Mesodermal cell (in vitro differentiated cells): Measurements from ENCODE around the gene AFMID.
"Not testable (repeated sequence)": the region's sequence is repeated elsewhere in the genome, so short reads cannot be mapped to it uniquely, and the experiment has no call there.

Source experiments
- H3K27ac ChIP-seq: 2 replicates; pipeline ENCODE4 v1.7.0; 2013; ENCODE audit warnings: mild to moderate bottlenecking, low read depth, low read length, moderate library complexity; ENCODE audit not compliant: severe bottlenecking
- H3K36me3 ChIP-seq: 2 replicates; pipeline ENCODE4 v1.7.1; 2013; ENCODE audit warnings: mild to moderate bottlenecking, low read length, moderate library complexity; ENCODE audit not compliant: control insufficient read depth, insufficient read depth
- H3K4me1 ChIP-seq: one replicate; pipeline ENCODE4 v1.7.1; 2013; ENCODE audit warnings: mild to moderate bottlenecking, low read length; ENCODE audit not compliant: insufficient read depth, control insufficient read depth, poor library complexity, severe bottlenecking
- H3K4me3 ChIP-seq: 2 replicates; pipeline ENCODE4 v1.7.0; 2013; ENCODE audit warnings: low read length, control low read depth, mild to moderate bottlenecking; ENCODE audit not compliant: insufficient read depth, poor library complexity, severe bottlenecking; ENCODE audit errors: extremely low read depth
- H3K9me3 ChIP-seq: 2 replicates; pipeline ENCODE4 v1.7.1; 2013; ENCODE audit warnings: mild to moderate bottlenecking, low read length, moderate library complexity; ENCODE audit not compliant: control insufficient read depth
- WGBS, 2 experiments: methylation state at CpG; one replicate each; pipeline ENCODE4 v1.1.5; 2013; ENCODE audit warnings: missing lambda C conversion rate in 2 of 2; ENCODE audit not compliant: insufficient coverage in 2 of 2; 5-methylcytosine and 5-hydroxymethylcytosine counted together

AFMID gene

GRCh38 chr17:78252701-78253635, 65.8 kb downstream of the AFMID start:
- peaks cover 40% of the 10 kb centered on the region for H3K4me1 ChIP-seq
- H3K36me3 ChIP-seq: no peaks in the 10 kb centered on the region
- H3K4me3 ChIP-seq: no peak overlapping the region
- no peaks in the 10 kb centered on the region for H3K9me3 ChIP-seq
- WGBS, 2 experiments: 94 to 96% methylated on average over 10 to 12 of the region's 15 CpGs
- H3K27ac ChIP-seq: no peak overlapping the region

DNA sequence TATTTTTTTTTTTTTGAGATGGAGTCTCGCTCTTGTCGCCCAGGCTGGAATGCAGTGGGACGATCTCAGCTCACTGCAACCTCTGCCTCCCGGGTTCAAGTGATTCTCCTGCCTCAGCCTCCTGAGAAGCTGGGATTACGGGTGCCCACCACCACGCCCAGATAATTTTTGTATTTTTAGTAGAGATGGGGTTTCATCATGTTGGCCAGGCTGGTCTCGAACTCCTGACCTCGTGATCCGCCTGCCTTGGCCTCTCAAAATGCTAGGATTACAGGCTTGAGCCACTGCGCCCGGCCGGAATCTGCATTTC, 66.4 kb downstream of the AFMID start:
- H3K36me3 ChIP-seq, H3K27ac ChIP-seq, H3K9me3 ChIP-seq: not testable (repeated sequence)
- H3K4me3 ChIP-seq: peak overlapping the region; percentile 63
- peaks cover 43% of the 10 kb centered on the region for H3K4me1 ChIP-seq
- WGBS, 2 experiments: 90 to 91% methylated on average over 8 to 10 of the region's 12 CpGs

GRCh38 chr17:78253946-78254672, 66.9 kb downstream of the AFMID start:
- H3K9me3 ChIP-seq: no peaks in the 10 kb centered on the region
- H3K4me1 ChIP-seq: peaks cover 47% of the 10 kb centered on the region
- H3K4me3 ChIP-seq: peak overlapping the region; percentile 63
- H3K36me3 ChIP-seq: no peaks in the 10 kb centered on the region
- WGBS, 2 experiments: 7 to 10% methylated on average over 54 to 62 of the region's 73 CpGs
- peak overlapping the region; percentile 84 for H3K27ac ChIP-seq

DNA sequence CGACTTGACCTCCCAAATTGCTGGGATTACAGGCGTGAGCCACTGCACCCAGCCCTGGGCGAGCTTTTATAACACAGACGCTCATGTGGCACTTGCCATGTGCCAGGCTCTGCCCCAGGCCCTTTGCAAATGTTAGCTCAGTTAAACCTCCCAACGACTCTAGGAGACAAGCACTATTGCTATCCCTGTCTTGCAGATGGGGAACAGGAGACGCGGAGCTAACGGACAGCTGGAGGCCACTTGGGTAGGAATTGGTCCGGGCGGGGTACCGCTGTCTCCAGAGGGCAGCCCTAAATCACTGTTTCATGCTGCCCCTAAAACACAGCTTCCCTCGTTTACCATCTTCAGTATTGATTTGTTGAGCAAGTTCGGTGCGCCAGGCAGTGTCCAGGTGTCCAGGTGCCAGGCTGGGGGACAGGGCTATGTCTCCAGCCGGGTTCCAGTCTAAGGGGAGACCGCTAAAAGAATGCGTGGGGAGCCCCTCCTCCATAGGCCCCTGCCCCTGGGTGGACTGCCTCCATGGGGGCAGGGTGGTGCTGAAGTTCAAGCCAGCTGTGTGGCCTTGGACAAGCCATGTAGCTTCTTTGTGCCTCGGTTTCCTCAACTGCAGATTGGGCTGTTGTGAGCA, 68.0 kb downstream of the AFMID start:
- H3K4me1 ChIP-seq: peaks cover 46% of the 10 kb centered on the region
- 95 to 96% methylated on average over 12 to 16 of the region's 18 CpGs for WGBS, 2 experiments
- peak overlapping the region; percentile 43 for H3K27ac ChIP-seq
- no peak overlapping the region for H3K4me3 ChIP-seq
- no peaks in the 10 kb centered on the region for H3K9me3 ChIP-seq
- H3K36me3 ChIP-seq: no peaks in the 10 kb centered on the region

DNA sequence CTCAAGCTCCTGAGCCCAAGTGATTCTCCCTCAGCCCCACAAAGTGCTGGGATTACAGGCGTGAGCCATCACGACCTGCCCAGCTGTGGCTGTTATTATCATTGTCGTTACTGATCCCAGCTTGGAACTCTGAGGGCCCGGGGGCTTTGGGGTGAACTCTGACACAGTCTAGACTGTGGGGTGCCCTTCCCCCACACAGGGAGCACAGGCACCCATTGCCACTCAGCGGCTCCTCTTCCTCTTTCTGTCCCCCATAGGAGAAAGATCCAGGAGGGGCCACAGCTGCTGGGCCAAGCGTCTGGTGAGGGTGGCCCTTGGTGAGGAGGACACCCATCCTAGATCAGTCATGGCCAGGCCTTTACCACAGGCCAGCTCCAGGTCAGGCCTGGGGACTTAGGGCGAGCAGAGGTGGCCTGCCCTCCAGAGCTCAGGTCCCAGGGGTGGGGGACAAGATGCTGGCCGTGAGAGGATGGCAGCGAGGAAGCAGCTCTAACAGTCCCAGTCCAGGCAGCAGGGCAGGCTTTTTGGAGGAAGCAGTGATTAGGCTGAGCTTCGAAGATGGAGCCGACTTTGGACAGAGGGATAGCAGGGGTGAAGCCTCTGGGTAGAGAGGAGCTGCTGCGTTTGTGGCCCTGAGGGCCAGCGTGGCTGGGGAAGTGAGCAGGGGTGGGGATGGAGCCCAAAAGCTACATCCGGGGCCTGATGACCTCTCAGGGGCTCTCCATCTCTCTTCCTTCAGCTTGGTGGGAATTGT, 69.0 kb downstream of the AFMID start:
- H3K4me1 ChIP-seq: peaks cover 41% of the 10 kb centered on the region
- 71 to 86% methylated on average over 13 of the region's 14 CpGs for WGBS, 2 experiments
- no peaks in the 10 kb centered on the region for H3K36me3 ChIP-seq
- H3K4me3 ChIP-seq: no peak overlapping the region
- no peaks in the 10 kb centered on the region for H3K9me3 ChIP-seq
- peak overlapping the region; percentile 78 for H3K27ac ChIP-seq

DNA sequence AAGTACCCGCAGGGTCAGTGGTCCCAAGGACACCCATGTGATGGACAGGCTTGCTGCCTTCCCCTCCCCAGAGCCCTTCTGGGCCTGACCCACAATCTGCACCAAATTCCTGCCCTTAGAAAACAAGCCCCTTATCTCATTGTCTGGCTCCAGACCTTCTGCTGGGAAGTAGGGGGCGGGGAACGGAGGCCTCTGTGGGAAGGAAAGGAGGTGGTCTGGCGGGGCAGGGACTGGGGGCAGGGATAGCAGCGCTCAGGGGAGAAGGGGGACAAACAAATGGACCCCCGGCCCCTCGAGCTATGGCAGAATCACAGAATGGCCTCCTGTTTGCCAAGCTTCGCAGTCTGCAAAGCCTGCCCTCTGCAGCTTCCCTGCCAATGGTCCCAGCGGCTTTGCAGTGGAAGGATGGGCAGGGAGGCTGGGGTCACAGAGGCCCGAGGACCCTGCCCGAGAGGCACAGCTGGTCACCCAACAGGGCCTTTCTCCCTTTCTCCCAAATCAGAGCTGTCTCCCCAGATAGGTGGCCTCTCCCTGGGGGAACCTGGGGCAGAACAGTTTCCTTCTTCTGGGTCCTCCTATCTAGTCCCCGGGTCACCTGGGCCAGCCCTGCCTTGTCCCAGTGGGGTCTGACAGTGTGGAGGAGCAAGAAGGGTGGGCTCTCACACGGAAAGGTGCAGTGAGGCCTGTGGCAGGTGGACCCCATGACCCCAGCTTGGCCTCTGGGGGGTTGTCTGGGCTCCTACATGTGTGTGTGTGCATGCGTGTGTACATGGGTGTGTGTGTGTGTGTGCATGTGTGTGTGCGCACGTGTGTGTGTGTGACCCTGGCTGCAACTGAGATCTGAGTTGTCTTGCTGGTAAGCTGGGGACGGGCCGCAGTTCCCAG, 69.8 kb downstream of the AFMID start:
- H3K36me3 ChIP-seq: no peaks in the 10 kb centered on the region
- no peak overlapping the region for H3K4me3 ChIP-seq
- H3K27ac ChIP-seq: peak overlapping the region; percentile 78
- H3K9me3 ChIP-seq: no peaks in the 10 kb centered on the region
- peaks cover 41% of the 10 kb centered on the region for H3K4me1 ChIP-seq
- 48 to 53% methylated on average over 10 to 15 of the region's 18 CpGs for WGBS, 2 experiments
